Brain microvascular endothelial cell (primary cell): Measurements from ENCODE around the gene THOC6.

ENCODE experiments used
- DNase-seq: peaks from one replicate; pipeline ENCODE4 v3.0.0-alpha.2; 2020
- H3K27ac ChIP-seq: fragments of 250-450 bp; sonication (Bioruptor Pico); 2 replicates; pipeline ENCODE4 v1.5.1; 2020; ENCODE audit warnings: mild to moderate bottlenecking, moderate library complexity
- H3K27me3 ChIP-seq: fragments of 250-450 bp; sonication (Bioruptor Pico); replicated peaks from 2 replicates; pipeline ENCODE4 v1.5.1; 2020; ENCODE audit warnings: mild to moderate bottlenecking
- H3K36me3 ChIP-seq: fragments of 250-450 bp; sonication (Bioruptor Pico); replicated peaks from 2 replicates; pipeline ENCODE4 v1.5.1; 2020; ENCODE audit warnings: mild to moderate bottlenecking
- H3K4me3 ChIP-seq: 2 replicates; pipeline ENCODE4 v1.5.1; 2011; ENCODE audit warnings: low read depth, mild to moderate bottlenecking, control low read depth, low read length, moderate library complexity
- in situ Hi-C: cut with HindIII; loops from 2 replicates; pipeline ENCODE4 v1.10.0; 2017; ENCODE audit warnings: low sequenced_read_pairs, low pct_ligation_motif_present
- TF ChIP-seq, protein P1 (sequence below): IDR thresholded peaks from 2 replicates; pipeline ENCODE4 v1.5.1; 2011; ENCODE audit warnings: low read depth, mild to moderate bottlenecking, moderate library complexity, low read length, control low read depth, inconsistent platforms; ENCODE audit errors: missing control alignments

The THOC6 gene

DNA sequence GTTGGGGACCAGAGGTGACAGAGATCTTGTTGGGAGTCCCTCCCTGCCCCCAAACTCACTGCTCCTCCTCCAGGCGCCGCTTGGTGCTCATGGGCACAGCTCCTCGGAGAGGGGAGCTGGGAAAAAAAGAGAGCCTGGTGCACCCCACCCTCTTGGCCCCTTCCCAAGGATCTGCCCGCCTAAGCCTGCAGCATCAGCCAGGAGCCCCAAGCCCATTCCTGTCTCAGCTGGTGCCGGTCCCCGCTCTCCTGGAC is 493 bp upstream of the THOC6 start:
- DNase-seq: peak; percentile 54
- Histone ChIP-seq H3K27ac (peak overlapping the region; percentile 97), H3K27me3 (no peaks in the 10 kb centered on the region), H3K36me3 (peaks cover 17% of the 10 kb centered on the region), H3K4me3 (peak overlapping the region; percentile 95)
- in situ Hi-C loops: no loop called here
- TF ChIP-seq, protein P1, sequence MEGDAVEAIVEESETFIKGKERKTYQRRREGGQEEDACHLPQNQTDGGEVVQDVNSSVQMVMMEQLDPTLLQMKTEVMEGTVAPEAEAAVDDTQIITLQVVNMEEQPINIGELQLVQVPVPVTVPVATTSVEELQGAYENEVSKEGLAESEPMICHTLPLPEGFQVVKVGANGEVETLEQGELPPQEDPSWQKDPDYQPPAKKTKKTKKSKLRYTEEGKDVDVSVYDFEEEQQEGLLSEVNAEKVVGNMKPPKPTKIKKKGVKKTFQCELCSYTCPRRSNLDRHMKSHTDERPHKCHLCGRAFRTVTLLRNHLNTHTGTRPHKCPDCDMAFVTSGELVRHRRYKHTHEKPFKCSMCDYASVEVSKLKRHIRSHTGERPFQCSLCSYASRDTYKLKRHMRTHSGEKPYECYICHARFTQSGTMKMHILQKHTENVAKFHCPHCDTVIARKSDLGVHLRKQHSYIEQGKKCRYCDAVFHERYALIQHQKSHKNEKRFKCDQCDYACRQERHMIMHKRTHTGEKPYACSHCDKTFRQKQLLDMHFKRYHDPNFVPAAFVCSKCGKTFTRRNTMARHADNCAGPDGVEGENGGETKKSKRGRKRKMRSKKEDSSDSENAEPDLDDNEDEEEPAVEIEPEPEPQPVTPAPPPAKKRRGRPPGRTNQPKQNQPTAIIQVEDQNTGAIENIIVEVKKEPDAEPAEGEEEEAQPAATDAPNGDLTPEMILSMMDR: no peak

DNA sequence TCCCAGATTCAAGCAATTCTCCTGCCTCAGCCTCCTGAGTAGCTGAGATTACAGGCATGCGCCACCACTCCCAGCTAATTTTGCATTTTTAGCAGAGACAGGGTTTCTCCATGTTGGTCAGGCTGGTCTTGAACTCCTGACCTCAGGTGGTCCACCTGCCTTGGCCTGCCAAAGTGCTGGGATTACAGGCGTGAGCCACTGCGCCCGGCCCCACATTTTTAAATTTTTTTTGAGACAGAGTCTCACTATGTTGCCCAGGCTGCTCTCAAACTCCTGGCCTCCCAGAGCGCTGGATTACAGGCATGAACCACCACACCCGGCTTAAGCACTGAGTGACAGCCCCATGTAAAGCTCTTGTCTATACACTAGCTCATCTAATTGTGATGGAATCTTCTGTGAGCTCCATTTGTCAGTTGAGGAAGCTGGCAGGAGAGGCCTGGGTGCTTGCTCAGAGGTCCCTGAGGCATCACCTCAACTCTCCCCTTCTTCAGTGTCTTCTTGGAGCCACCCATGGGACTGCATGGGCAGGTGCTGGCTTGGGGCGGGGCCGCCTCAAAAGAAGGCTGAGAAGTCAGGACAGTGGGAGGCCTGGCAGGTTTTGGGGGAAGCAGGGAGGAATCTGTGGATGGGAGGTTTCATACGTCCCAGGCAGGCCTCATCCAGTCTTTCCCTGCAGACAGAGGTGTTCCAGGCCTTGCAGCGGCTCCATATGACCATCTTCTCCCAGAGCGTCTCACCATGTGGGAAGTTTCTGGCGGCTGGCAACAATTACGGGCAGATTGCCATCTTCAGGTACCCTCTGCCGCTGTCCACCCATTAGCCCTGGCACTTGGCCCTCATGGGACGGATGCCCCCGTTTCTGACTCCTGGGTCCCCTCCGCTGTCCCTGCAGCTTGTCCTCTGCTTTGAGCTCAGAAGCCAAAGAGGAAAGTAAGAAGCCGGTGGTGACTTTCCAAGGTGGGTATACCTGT is 1.5 kb downstream of the THOC6 start:
- in situ Hi-C loops: no loop called here
- H3K27ac ChIP-seq: no peak overlapping the region
- no peak overlapping the region for H3K4me3 ChIP-seq
- DNase-seq: no peak
- peaks cover 17% of the 10 kb centered on the region for H3K36me3 ChIP-seq
- peaks cover 11% of the 10 kb centered on the region for H3K27me3 ChIP-seq
- TF ChIP-seq, protein P1: no peak

DNA sequence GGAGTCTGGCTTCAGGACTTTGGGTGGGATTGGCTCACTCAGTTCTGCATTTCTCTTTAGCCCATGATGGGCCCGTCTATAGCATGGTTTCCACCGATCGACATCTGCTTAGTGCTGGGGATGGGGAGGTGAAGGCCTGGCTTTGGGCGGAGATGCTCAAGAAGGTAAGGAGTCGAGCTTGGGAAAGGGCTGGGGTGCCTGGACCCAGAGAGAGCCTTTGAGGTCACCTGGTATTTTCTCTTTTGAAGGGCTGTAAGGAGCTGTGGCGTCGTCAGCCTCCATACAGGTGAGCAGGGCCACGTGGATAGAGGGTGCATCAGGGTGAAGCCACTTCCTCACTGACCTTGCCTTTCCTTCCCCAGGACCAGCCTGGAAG is 2.2 kb downstream of the THOC6 start:
- TF ChIP-seq, protein P1: no peak
- in situ Hi-C loops: no loop called here
- peaks cover 17% of the 10 kb centered on the region for H3K36me3 ChIP-seq
- no peak overlapping the region for H3K4me3 ChIP-seq
- peaks cover 17% of the 10 kb centered on the region for H3K27me3 ChIP-seq
- DNase-seq: no peak
- H3K27ac ChIP-seq: no peak overlapping the region

DNA sequence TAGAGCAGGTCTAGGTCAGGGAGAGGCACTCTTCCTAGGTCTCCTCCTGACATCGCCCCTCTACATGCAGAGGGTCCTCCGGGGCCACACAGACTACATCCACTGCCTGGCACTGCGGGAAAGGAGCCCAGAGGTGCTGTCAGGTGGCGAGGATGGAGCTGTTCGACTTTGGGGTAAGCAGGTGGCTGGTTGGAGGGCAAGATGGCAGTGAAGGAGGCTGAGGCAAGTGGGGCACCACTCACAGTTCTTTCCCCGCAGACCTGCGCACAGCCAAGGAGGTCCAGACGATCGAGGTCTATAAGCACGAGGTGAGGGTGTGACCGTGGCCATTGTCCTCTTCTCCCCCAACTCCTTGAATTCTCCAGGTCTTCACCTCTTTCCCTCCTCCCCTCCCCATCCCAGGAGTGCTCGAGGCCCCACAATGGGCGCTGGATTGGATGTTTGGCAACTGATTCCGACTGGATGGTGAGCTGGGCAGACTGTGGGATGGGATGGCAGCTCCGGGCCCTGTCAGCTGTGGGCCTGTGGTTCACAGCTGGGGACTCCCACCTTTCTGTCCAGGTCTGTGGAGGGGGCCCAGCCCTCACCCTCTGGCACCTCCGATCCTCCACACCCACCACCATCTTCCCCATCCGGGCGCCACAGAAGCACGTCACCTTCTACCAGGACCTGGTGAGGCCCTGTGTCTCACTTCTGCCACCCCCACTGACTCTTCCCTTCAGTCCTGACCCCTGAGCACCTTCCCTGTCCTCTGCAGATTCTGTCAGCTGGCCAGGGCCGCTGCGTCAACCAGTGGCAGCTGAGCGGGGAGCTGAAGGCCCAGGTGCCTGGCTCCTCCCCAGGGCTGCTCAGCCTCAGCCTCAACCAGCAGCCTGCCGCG is 3.0 kb downstream of the THOC6 start:
- TF ChIP-seq, protein P1: no peak
- Histone ChIP-seq H3K27ac (no peak overlapping the region), H3K27me3 (peaks cover 17% of the 10 kb centered on the region), H3K4me3 (no peak overlapping the region), H3K36me3 (peaks cover 15% of the 10 kb centered on the region)
- in situ Hi-C loops: no loop called here
- DNase-seq: no peak

DNA sequence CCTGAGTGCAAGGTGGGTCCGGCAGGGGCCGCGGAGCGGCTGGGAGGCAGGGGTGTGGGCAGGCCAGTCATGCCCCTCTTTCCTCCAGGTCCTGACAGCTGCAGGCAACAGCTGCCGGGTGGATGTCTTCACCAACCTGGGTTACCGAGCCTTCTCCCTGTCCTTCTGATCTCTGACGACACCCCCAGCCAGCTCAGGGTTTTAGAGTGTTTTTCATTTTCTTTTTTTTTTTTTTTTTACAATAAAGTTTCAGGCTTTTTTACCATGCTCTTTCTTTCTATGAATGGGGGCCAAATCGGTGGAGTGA is 3.6 kb downstream of the THOC6 start:
- peaks cover 13% of the 10 kb centered on the region for H3K36me3 ChIP-seq
- in situ Hi-C loops: no loop called here
- peaks cover 22% of the 10 kb centered on the region for H3K27me3 ChIP-seq
- H3K4me3 ChIP-seq: no peak overlapping the region
- DNase-seq: no peak
- TF ChIP-seq, protein P1: no peak
- H3K27ac ChIP-seq: no peak overlapping the region
